ENCODE measurements around the gene PRAMEF15.
"Not testable (repeated sequence)": the region's sequence is repeated elsewhere in the genome, so short reads cannot be mapped to it uniquely, and the experiment has no call there.

- TF ChIP-seq CTCF, POLR2A (IDR thresholded peaks at IDR 0.05): not testable (repeated sequence)
These were observed 16.7 kb upstream of the PRAMEF15 start for GRCh38 chr1:13298699-13299098.

Measured in thyroid gland (tissue), 4 donors.